Trophoblast cell (in vitro differentiated cells and primary cell): ENCODE results near the gene ARL6IP6.

Source experiments
- DNase-seq, 2 donors: peaks; one replicate each; pipeline ENCODE4 v3.0.0-alpha.2; 2016
- H2AFZ ChIP-seq: 2 replicates; pipeline ENCODE4 v1.6.1; 2013; ENCODE audit warnings: low read length, moderate library complexity, mild to moderate bottlenecking; ENCODE audit not compliant: insufficient read depth, poor library complexity
- H2AK5ac ChIP-seq: 2 replicates; pipeline ENCODE4 v1.6.1; 2013; ENCODE audit warnings: mild to moderate bottlenecking, low read length
- H2BK120ac ChIP-seq: 2 replicates; pipeline ENCODE4 v1.6.1; 2013; ENCODE audit warnings: low read length, mild to moderate bottlenecking, moderate library complexity; ENCODE audit not compliant: insufficient read depth, poor library complexity
- H2BK12ac ChIP-seq: 2 replicates; pipeline ENCODE4 v1.6.1; 2013; ENCODE audit warnings: mild to moderate bottlenecking, low read length, moderate library complexity
- H2BK5ac ChIP-seq: 2 replicates; pipeline ENCODE4 v1.6.1; 2013; ENCODE audit warnings: low read length, low read depth, moderate library complexity, mild to moderate bottlenecking; ENCODE audit not compliant: poor library complexity
- H3K14ac ChIP-seq: 2 replicates; pipeline ENCODE4 v1.6.1; 2013; ENCODE audit warnings: mild to moderate bottlenecking, low read length
- H3K18ac ChIP-seq: 2 replicates; pipeline ENCODE4 v1.6.1; 2013; ENCODE audit warnings: mild to moderate bottlenecking, low read length
- H3K23ac ChIP-seq: 2 replicates; pipeline ENCODE4 v1.6.1; 2013; ENCODE audit warnings: low read length
- H3K27ac ChIP-seq: 2 replicates; pipeline ENCODE4 v1.5.1; 2013; ENCODE audit warnings: low read depth, mild to moderate bottlenecking, inconsistent platforms, low read length, moderate library complexity
- H3K27me3 ChIP-seq: 2 replicates; pipeline ENCODE4 v1.6.1; 2013; ENCODE audit warnings: inconsistent platforms, mild to moderate bottlenecking, low read length, moderate library complexity; ENCODE audit not compliant: insufficient read depth
- H3K36me3 ChIP-seq, 2 experiments: 1 replicate in 1 of 2; 2 replicates in 1 of 2; pipeline ENCODE4 v1.6.1; 2013; ENCODE audit warnings: low read length in 2 of 2, mild to moderate bottlenecking in 2 of 2, moderate library complexity in 1 of 2; ENCODE audit not compliant: insufficient read depth in 2 of 2, control insufficient read depth in 1 of 2
- H3K4ac ChIP-seq: 2 replicates; pipeline ENCODE4 v1.6.1; 2013; ENCODE audit warnings: low read depth, mild to moderate bottlenecking, low read length, moderate library complexity
- H3K4me1 ChIP-seq, 2 experiments: 1 replicate in 1 of 2; 2 replicates in 1 of 2; pipeline ENCODE4 v1.6.1; 2013; ENCODE audit warnings: low read length in 2 of 2, mild to moderate bottlenecking in 2 of 2, moderate library complexity in 1 of 2; ENCODE audit not compliant: insufficient read depth in 2 of 2, control insufficient read depth in 1 of 2
- H3K4me2 ChIP-seq: 2 replicates; pipeline ENCODE4 v1.6.1; 2013; ENCODE audit warnings: inconsistent platforms, mild to moderate bottlenecking, low read length, moderate library complexity
- H3K4me3 ChIP-seq: 2 replicates; pipeline ENCODE4 v1.5.1; 2013; ENCODE audit warnings: mild to moderate bottlenecking, low read depth, low read length, inconsistent platforms
- H3K79me1 ChIP-seq: one replicate; pipeline ENCODE4 v1.6.1; 2013; ENCODE audit warnings: low read length
- H3K79me2 ChIP-seq: 2 replicates; pipeline ENCODE4 v1.6.1; 2013; ENCODE audit warnings: low read length, mild to moderate bottlenecking; ENCODE audit not compliant: control insufficient read depth, insufficient read depth, poor library complexity
- H3K9ac ChIP-seq: 2 replicates; pipeline ENCODE4 v1.6.1; 2013; ENCODE audit warnings: mild to moderate bottlenecking, low read length
- H3K9me3 ChIP-seq: 2 replicates; pipeline ENCODE4 v1.6.1; 2013; ENCODE audit warnings: low read depth, mild to moderate bottlenecking, control low read depth, inconsistent platforms, low read length; ENCODE audit not compliant: insufficient read depth
- H4K12ac ChIP-seq: 2 replicates; pipeline ENCODE4 v1.6.1; 2013; ENCODE audit warnings: low read depth, mild to moderate bottlenecking, low read length, moderate library complexity
- H4K8ac ChIP-seq: 2 replicates; pipeline ENCODE4 v1.6.1; 2013; ENCODE audit warnings: low read depth, mild to moderate bottlenecking, low read length, moderate library complexity
- H4K91ac ChIP-seq: one replicate; pipeline ENCODE4 v1.6.1; 2013; ENCODE audit warnings: low read depth, mild to moderate bottlenecking, low read length, moderate library complexity
- WGBS: extraction: QIAGEN DNeasy Blood & Tissue Kit; methylation state at CpG from one replicate; pipeline ENCODE4 v1.1.7; 2013; ENCODE audit warnings: missing lambda C conversion rate; ENCODE audit not compliant: insufficient read length, insufficient coverage; ENCODE audit errors: extremely low coverage; 5-methylcytosine and 5-hydroxymethylcytosine counted together

ARL6IP6 gene

GRCh38 chr2:152763651-152764050, 45.2 kb downstream of the ARL6IP6 start:
- Histone ChIP-seq H3K36me3 (peaks cover 2 to 4% of the 10 kb centered on the region in 2 experiments), H4K12ac (no peak overlapping the region), H2BK120ac (no peak overlapping the region), H3K14ac (no peak overlapping the region), H3K79me2 (no peaks in the 10 kb centered on the region), H2AFZ (no peak overlapping the region), H4K8ac (no peak overlapping the region), H3K4ac (no peak overlapping the region), H3K4me1 (no peaks in the 10 kb centered on the region), H3K9ac (no peak overlapping the region), H3K79me1 (no peaks in the 10 kb centered on the region), H3K4me3 (no peak overlapping the region), H3K9me3 (no peaks in the 10 kb centered on the region), H3K18ac (no peak overlapping the region), H3K27ac (no peak overlapping the region), H2BK12ac (no peak overlapping the region), H3K27me3 (no peaks in the 10 kb centered on the region), H3K4me2 (no peak overlapping the region), H2AK5ac (no peak overlapping the region), H2BK5ac (no peak overlapping the region), H4K91ac (no peak overlapping the region), H3K23ac (no peak overlapping the region)
- DNase-seq = no peak
- no CpG with 5 or more reads among the region's 1 CpG for WGBS

GRCh38 chr2:152766928-152767327, 48.5 kb downstream of the ARL6IP6 start:
- no peak overlapping the region for H3K23ac ChIP-seq
- H2BK12ac ChIP-seq = no peak overlapping the region
- H3K18ac ChIP-seq = no peak overlapping the region
- no peak overlapping the region for H3K4ac ChIP-seq
- no peak overlapping the region for H3K4me2 ChIP-seq
- H3K4me3 ChIP-seq = no peak overlapping the region
- no peak overlapping the region for H2AFZ ChIP-seq
- H3K36me3 ChIP-seq = peaks cover 2 to 4% of the 10 kb centered on the region in 2 experiments
- H4K8ac ChIP-seq = no peak overlapping the region
- no peaks in the 10 kb centered on the region for H3K9me3 ChIP-seq
- no peak overlapping the region for H4K12ac ChIP-seq
- H3K9ac ChIP-seq = no peak overlapping the region
- H3K27me3 ChIP-seq = no peaks in the 10 kb centered on the region
- WGBS = no CpG with 5 or more reads among the region's 1 CpG
- no peak for DNase-seq
- H3K27ac ChIP-seq = no peak overlapping the region
- H3K79me2 ChIP-seq = no peaks in the 10 kb centered on the region
- H3K79me1 ChIP-seq = no peaks in the 10 kb centered on the region
- no peak overlapping the region for H2AK5ac ChIP-seq
- no peak overlapping the region for H3K14ac ChIP-seq
- no peak overlapping the region for H2BK5ac ChIP-seq
- no peaks in the 10 kb centered on the region for H3K4me1 ChIP-seq
- H4K91ac ChIP-seq = no peak overlapping the region
- H2BK120ac ChIP-seq = no peak overlapping the region

- no CpG with 5 or more reads among the region's 3 CpGs for WGBS
- no peak overlapping the region for H3K27ac ChIP-seq
- no peak overlapping the region for H2AK5ac ChIP-seq
- H4K8ac ChIP-seq = no peak overlapping the region
- H3K4me3 ChIP-seq = no peak overlapping the region
- no peaks in the 10 kb centered on the region for H3K79me1 ChIP-seq
- no peak overlapping the region for H4K91ac ChIP-seq
- H2BK5ac ChIP-seq = no peak overlapping the region
- H3K18ac ChIP-seq = no peak overlapping the region
- no peak overlapping the region for H2AFZ ChIP-seq
- H3K27me3 ChIP-seq = no peaks in the 10 kb centered on the region
- peaks cover 0 to 2% of the 10 kb centered on the region in 2 experiments for H3K36me3 ChIP-seq
- no peak overlapping the region for H3K9ac ChIP-seq
- H3K14ac ChIP-seq = no peak overlapping the region
- no peak overlapping the region for H2BK12ac ChIP-seq
- H3K4me2 ChIP-seq = no peak overlapping the region
- H3K4me1 ChIP-seq = no peaks in the 10 kb centered on the region
- no peak overlapping the region for H2BK120ac ChIP-seq
- no peak overlapping the region for H3K23ac ChIP-seq
- no peak overlapping the region for H4K12ac ChIP-seq
- no peak overlapping the region for H3K4ac ChIP-seq
- H3K79me2 ChIP-seq = no peaks in the 10 kb centered on the region
- DNase-seq = no peak
- H3K9me3 ChIP-seq = no peaks in the 10 kb centered on the region
These were observed 62.8 kb downstream of the ARL6IP6 start for GRCh38 chr2:152781175-152781574.

- Histone ChIP-seq H3K36me3 (no peaks in the 10 kb centered on the region), H4K8ac (no peak overlapping the region), H3K4me1 (no peaks in the 10 kb centered on the region), H3K9me3 (peaks cover 2% of the 10 kb centered on the region), H2AFZ (no peak overlapping the region), H2AK5ac (no peak overlapping the region), H3K27me3 (no peaks in the 10 kb centered on the region), H3K23ac (no peak overlapping the region), H3K79me2 (no peaks in the 10 kb centered on the region), H3K27ac (no peak overlapping the region), H3K18ac (no peak overlapping the region), H3K79me1 (no peaks in the 10 kb centered on the region), H2BK12ac (no peak overlapping the region), H2BK5ac (no peak overlapping the region), H4K91ac (no peak overlapping the region), H4K12ac (no peak overlapping the region), H3K4me3 (no peak overlapping the region), H3K9ac (no peak overlapping the region), H3K4ac (no peak overlapping the region), H3K14ac (no peak overlapping the region), H3K4me2 (no peak overlapping the region), H2BK120ac (no peak overlapping the region)
- WGBS = no CpG with 5 or more reads among the region's 2 CpGs
- DNase-seq = no peak
These were observed 63.8 kb downstream of the ARL6IP6 start for GRCh38 chr2:152782171-152782570.
